LNCAP (cell line): Measurements from ENCODE around the gene GNG10.

Experiments used
- CTCF ChIP-seq: fragments of 450-650 bp; IDR thresholded peaks from 2 replicates; pipeline ENCODE4 v1.5.1; 2017; ENCODE audit warnings: mild to moderate bottlenecking

GNG10 gene

GRCh38 chr9:111659691-111660090 is 1.7 kb upstream of the GNG10 start:
- TF ChIP-seq CTCF, result no peak

GRCh38 chr9:111661802-111662521 is 557 bp downstream of the GNG10 start:
- TF ChIP-seq CTCF, result no peak

GRCh38 chr9:111662576-111663300 is 1.3 kb downstream of the GNG10 start:
- TF ChIP-seq CTCF, result no peak

- no peak for TF ChIP-seq CTCF
Observed at GRCh38 chr9:111663301-111663823, 2.0 kb downstream of the GNG10 start.

- no peak for TF ChIP-seq CTCF
Observed at GRCh38 chr9:111668026-111668573, 6.7 kb downstream of the GNG10 start.

GRCh38 chr9:111674319-111674718 is 12.9 kb downstream of the GNG10 start:
- TF ChIP-seq CTCF, result no peak

- TF ChIP-seq CTCF, result no peak
Observed at GRCh38 chr9:111676116-111676515, 14.7 kb downstream of the GNG10 start.
